PC-3 (cell line): Measurements from ENCODE around the gene SCAMP3. TPM values are rescaled to one million over a fixed set of nuclear protein-coding genes. Genes with fewer than 3 reads are reported as not detected.

Experiments used
- ATAC-seq: fragments of 200-7000 bp; cut with Tn5 transposase; 2 replicates; pipeline ENCODE4 v1.9.1; 2020; ENCODE audit warnings: mild to moderate bottlenecking, moderate library complexity
- BruUV-seq: library from RNA; stranded (reverse); fragments of 400-500 nt; replicated peaks from 2 replicates; lab custom pipeline; 2021; lab: Mats Ljungman, UMichigan
- CTCF ChIA-PET: fragments of 300-600 bp; sonication (Branson Sonifier 250); formaldehyde crosslinking; loops from one replicate; lab custom pipeline; 2022; ENCODE audit warnings: antibody characterized with exemption; lab: Charles Lee
- POLR2A ChIA-PET: fragments of 300-600 bp; sonication (Branson Sonifier 250); formaldehyde crosslinking; loops from one replicate; lab custom pipeline; 2022; ENCODE audit warnings: antibody characterized with exemption; ENCODE audit not compliant: unreplicated experiment; lab: Charles Lee
- DNase-seq: peaks from one replicate; pipeline ENCODE4 v3.0.0-alpha.2; 2015
- H2AFZ ChIP-seq: fragments of 300-600 bp; sonication (generic); 2 replicates; pipeline ENCODE4 v1.6.0; 2016; ENCODE audit warnings: antibody characterized with exemption, low read length
- H3F3A ChIP-seq: fragments of 300-600 bp; sonication (generic); one replicate; pipeline ENCODE4 v1.6.0; 2017; ENCODE audit warnings: antibody characterized with exemption, low read length, control low read depth, mild to moderate bottlenecking; ENCODE audit not compliant: unreplicated experiment
- H3K27ac ChIP-seq: fragments of 300-600 bp; sonication (generic); 2 replicates; pipeline ENCODE4 v1.5.1; 2016; ENCODE audit warnings: mild to moderate bottlenecking, low read length
- H3K27me3 ChIP-seq: fragments of 300-600 bp; sonication (generic); 2 replicates; pipeline ENCODE4 v1.6.1; 2016; ENCODE audit warnings: low read length, mixed read lengths
- H3K36me3 ChIP-seq: fragments of 300-600 bp; sonication (generic); 2 replicates; pipeline ENCODE4 v1.6.1; 2016; ENCODE audit warnings: low read depth, mixed run types, low read length, mixed read lengths
- H3K4me1 ChIP-seq: fragments of 300-600 bp; sonication (generic); 2 replicates; pipeline ENCODE4 v1.5.1; 2016; ENCODE audit warnings: low read length; ENCODE audit not compliant: insufficient read depth
- H3K4me2 ChIP-seq: fragments of 300-600 bp; sonication (generic); 2 replicates; pipeline ENCODE4 v1.6.0; 2016; ENCODE audit warnings: low read length
- H3K4me3 ChIP-seq: fragments of 300-600 bp; sonication (generic); 2 replicates; pipeline ENCODE4 v1.5.1; 2016; ENCODE audit warnings: mild to moderate bottlenecking, low read length, mixed read lengths
- H3K79me2 ChIP-seq: fragments of 300-600 bp; sonication (generic); 2 replicates; pipeline ENCODE4 v1.6.1; 2017; ENCODE audit warnings: low read length, mixed read lengths
- H3K9ac ChIP-seq: fragments of 300-600 bp; sonication (generic); 2 replicates; pipeline ENCODE4 v1.6.0; 2016; ENCODE audit warnings: mild to moderate bottlenecking, low read length
- H3K9me2 ChIP-seq: fragments of 300-600 bp; sonication (generic); replicated peaks from 2 replicates; pipeline ENCODE4 v1.6.1; 2016; ENCODE audit warnings: mixed run types, low read length, mixed read lengths
- H3K9me3 ChIP-seq: fragments of 300-600 bp; sonication (generic); 2 replicates; pipeline ENCODE4 v1.6.1; 2016; ENCODE audit warnings: low read length, mixed read lengths
- H4K20me1 ChIP-seq: fragments of 300-600 bp; sonication (generic); 2 replicates; pipeline ENCODE4 v1.6.1; 2016; ENCODE audit warnings: low read length, mixed read lengths
- CTCF ChIP-seq: fragments of 300-600 bp; sonication (generic); conservative IDR thresholded peaks from 2 replicates; pipeline ENCODE4 v1.5.1; 2017; ENCODE audit warnings: antibody characterized with exemption, low read depth, mild to moderate bottlenecking, low read length
- EZH2 ChIP-seq: fragments of 300-600 bp; sonication (generic); IDR thresholded peaks from one replicate; pipeline ENCODE4 v1.6.1; 2017; ENCODE audit warnings: antibody characterized with exemption, mild to moderate bottlenecking, low read length; ENCODE audit not compliant: unreplicated experiment
- EZH2phosphoT487 ChIP-seq: fragments of 300-600 bp; sonication (generic); IDR thresholded peaks from 2 replicates; pipeline ENCODE4 v1.6.1; 2018; ENCODE audit warnings: mild to moderate bottlenecking, antibody characterized with exemption, low read length, borderline replicate concordance
- intact Hi-C: fragments of 100-400 bp; cut with micrococcal nuclease; formaldehyde crosslinking; loops from 2 replicates; pipeline ENCODE4 v1.9.0; 2023
- total RNA-seq: library from RNA; depleted of rRNA; stranded (reverse); fragments of >200 nt; gene quantifications from 2 replicates; pipeline ENCODE4 v1.2.3, GENCODE V29; 2014

The SCAMP3 gene
- total RNA-seq, 1 experiment from 2014 or later, result 219 TPM

GRCh38 chr1:155296661-155297060 lies 34.5 kb upstream of the SCAMP3 start:
- Histone ChIP-seq H3K9me2 (no peaks in the 10 kb centered on the region), H3K79me2 (no peaks in the 10 kb centered on the region), H3K4me1 (no peaks in the 10 kb centered on the region), H3K4me3 (no peak overlapping the region), H3K27ac (no peak overlapping the region), H2AFZ (no peak overlapping the region), H3K9ac (no peak overlapping the region), H3K27me3 (no peaks in the 10 kb centered on the region), H3K9me3 (no peaks in the 10 kb centered on the region), H4K20me1 (no peaks in the 10 kb centered on the region), H3F3A (no peaks in the 10 kb centered on the region), H3K4me2 (no peak overlapping the region), H3K36me3 (no peaks in the 10 kb centered on the region)
- BruUV-seq, result no TSS peak
- ChIA-PET CTCF (no interaction called here), POLR2A (no interaction called here)
- DNase-seq, result no peak
- intact Hi-C loops, result no loop called here
- TF ChIP-seq EZH2phosphoT487, result no peak
- no peak for TF ChIP-seq EZH2
- TF ChIP-seq CTCF, result no peak
- no peak for ATAC-seq

- TF ChIP-seq EZH2phosphoT487, result no peak
- no peak for TF ChIP-seq CTCF
- no peak for TF ChIP-seq EZH2
- no peak overlapping the region for H3K27ac ChIP-seq
- ChIA-PET POLR2A (no interaction called here), CTCF (no interaction called here)
- H3K9me2 ChIP-seq, result no peaks in the 10 kb centered on the region
- H3K9me3 ChIP-seq, result no peaks in the 10 kb centered on the region
- intact Hi-C loops, result no loop called here
- ATAC-seq (no peak), DNase-seq (no peak)
- H3K79me2 ChIP-seq, result no peaks in the 10 kb centered on the region
- no TSS peak for BruUV-seq
- no peaks in the 10 kb centered on the region for H3F3A ChIP-seq
- no peak overlapping the region for H3K4me2 ChIP-seq
- no peaks in the 10 kb centered on the region for H3K27me3 ChIP-seq
- H3K9ac ChIP-seq, result no peak overlapping the region
- no peaks in the 10 kb centered on the region for H3K4me1 ChIP-seq
- H3K4me3 ChIP-seq, result no peak overlapping the region
- no peak overlapping the region for H2AFZ ChIP-seq
- H4K20me1 ChIP-seq, result no peaks in the 10 kb centered on the region
- no peaks in the 10 kb centered on the region for H3K36me3 ChIP-seq
These were observed 33.7 kb upstream of the SCAMP3 start for GRCh38 chr1:155295942-155296267.

- H3K27ac ChIP-seq, result no peak overlapping the region
- H3K9ac ChIP-seq, result no peak overlapping the region
- H3K4me1 ChIP-seq, result no peaks in the 10 kb centered on the region
- no peak overlapping the region for H2AFZ ChIP-seq
- ChIA-PET POLR2A (no interaction called here), CTCF (no interaction called here)
- H3K4me2 ChIP-seq, result no peak overlapping the region
- no peaks in the 10 kb centered on the region for H3K79me2 ChIP-seq
- intact Hi-C loops, result no loop called here
- no peaks in the 10 kb centered on the region for H3K9me3 ChIP-seq
- no peaks in the 10 kb centered on the region for H3K27me3 ChIP-seq
- no peak for TF ChIP-seq CTCF
- TF ChIP-seq EZH2, result no peak
- TF ChIP-seq EZH2phosphoT487, result no peak
- no TSS peak for BruUV-seq
- DNase-seq, result no peak
- H3K9me2 ChIP-seq, result no peaks in the 10 kb centered on the region
- H3K4me3 ChIP-seq, result no peak overlapping the region
- no peaks in the 10 kb centered on the region for H3F3A ChIP-seq
- ATAC-seq, result no peak
- H4K20me1 ChIP-seq, result no peaks in the 10 kb centered on the region
- no peaks in the 10 kb centered on the region for H3K36me3 ChIP-seq
These were observed 33.2 kb upstream of the SCAMP3 start for GRCh38 chr1:155295183-155295941.
